Mammary epithelial cell (primary cell): ENCODE measurements around the gene PMM1.

Source experiments
- CTCF ChIP-seq, 2 donors: IDR thresholded peaks in 1 of 2; conservative IDR thresholded peaks in 1 of 2; 2 replicates each; pipeline ENCODE4 v1.5.1; 2011 to 2012; ENCODE audit warnings: inconsistent platforms in 2 of 2, low read length in 2 of 2, mild to moderate bottlenecking in 2 of 2, control low read depth in 1 of 2, low read depth in 1 of 2; ENCODE audit not compliant: insufficient read depth in 1 of 2; ENCODE audit errors: extremely low read depth in 1 of 2
- EZH2 ChIP-seq: IDR thresholded peaks from 2 replicates; pipeline ENCODE4 v1.6.1; 2012; ENCODE audit warnings: low read length, inconsistent platforms, borderline replicate concordance

GRCh38 chr22:41576877-41577276 lies 12.8 kb downstream of the PMM1 start:
- TF ChIP-seq CTCF (conservative IDR thresholded peaks at IDR 0.05 in 1 of 2, IDR thresholded peaks at IDR 0.05 in 1 of 2; ENCODE audit: extremely low read depth in 1 of 2, insufficient read depth in 1 of 2, low read depth in 1 of 2, low read length in 2 of 2) = peak; percentile 70 to 74
- no peak for TF ChIP-seq EZH2
